GM12872 (cell line): Measurements from ENCODE around the gene GJA8.

Source experiments
- TF ChIP-seq, protein P1 (sequence below): IDR thresholded peaks from 3 replicates; pipeline ENCODE4 v1.5.1; 2011; ENCODE audit warnings: low read depth, mild to moderate bottlenecking, low read length, moderate library complexity; ENCODE audit not compliant: insufficient read depth

The GJA8 gene

DNA sequence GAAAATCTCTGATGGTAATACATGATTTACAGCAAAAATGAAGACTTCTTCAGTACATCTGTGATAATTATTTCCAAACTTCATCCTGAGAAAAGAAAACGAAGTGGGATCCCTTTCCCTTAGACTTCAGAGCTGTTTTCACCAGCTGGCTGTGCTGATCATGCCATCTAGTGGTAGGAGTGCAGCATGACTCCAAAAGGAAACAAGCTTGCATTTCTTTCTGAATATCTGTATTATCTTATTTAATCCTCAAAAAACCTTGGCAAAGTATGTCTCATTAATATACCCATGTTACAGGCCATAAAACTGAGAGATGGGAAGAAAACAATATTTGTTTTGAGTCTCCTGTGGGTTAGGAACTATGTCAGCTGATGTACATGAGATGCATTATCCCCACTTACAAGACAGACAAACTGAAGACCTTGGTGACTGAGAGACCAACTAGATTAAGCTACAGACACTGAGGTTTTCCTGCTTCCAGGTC lies 9.8 kb upstream of the GJA8 start:
- TF ChIP-seq, protein P1, sequence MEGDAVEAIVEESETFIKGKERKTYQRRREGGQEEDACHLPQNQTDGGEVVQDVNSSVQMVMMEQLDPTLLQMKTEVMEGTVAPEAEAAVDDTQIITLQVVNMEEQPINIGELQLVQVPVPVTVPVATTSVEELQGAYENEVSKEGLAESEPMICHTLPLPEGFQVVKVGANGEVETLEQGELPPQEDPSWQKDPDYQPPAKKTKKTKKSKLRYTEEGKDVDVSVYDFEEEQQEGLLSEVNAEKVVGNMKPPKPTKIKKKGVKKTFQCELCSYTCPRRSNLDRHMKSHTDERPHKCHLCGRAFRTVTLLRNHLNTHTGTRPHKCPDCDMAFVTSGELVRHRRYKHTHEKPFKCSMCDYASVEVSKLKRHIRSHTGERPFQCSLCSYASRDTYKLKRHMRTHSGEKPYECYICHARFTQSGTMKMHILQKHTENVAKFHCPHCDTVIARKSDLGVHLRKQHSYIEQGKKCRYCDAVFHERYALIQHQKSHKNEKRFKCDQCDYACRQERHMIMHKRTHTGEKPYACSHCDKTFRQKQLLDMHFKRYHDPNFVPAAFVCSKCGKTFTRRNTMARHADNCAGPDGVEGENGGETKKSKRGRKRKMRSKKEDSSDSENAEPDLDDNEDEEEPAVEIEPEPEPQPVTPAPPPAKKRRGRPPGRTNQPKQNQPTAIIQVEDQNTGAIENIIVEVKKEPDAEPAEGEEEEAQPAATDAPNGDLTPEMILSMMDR = peak; percentile 95

DNA sequence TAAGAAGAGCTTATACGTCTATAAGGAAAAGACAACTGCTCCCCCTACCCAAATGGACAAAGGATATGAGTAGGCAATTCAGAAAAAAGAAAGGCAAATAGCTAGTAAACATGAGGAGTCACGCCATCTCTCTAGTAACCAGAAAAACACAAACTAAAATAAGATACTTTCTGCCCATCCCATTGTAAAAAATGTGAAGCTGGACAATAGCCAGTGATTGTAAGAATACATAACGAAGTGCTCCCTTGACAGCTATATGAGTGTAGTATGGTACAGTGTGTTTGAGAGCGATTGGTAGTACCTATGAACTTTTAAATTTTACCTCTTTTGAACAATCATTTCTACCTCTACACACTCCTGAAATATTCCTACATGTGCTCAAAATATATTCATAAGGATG lies 7.5 kb upstream of the GJA8 start:
- TF ChIP-seq, protein P1 = no peak

DNA sequence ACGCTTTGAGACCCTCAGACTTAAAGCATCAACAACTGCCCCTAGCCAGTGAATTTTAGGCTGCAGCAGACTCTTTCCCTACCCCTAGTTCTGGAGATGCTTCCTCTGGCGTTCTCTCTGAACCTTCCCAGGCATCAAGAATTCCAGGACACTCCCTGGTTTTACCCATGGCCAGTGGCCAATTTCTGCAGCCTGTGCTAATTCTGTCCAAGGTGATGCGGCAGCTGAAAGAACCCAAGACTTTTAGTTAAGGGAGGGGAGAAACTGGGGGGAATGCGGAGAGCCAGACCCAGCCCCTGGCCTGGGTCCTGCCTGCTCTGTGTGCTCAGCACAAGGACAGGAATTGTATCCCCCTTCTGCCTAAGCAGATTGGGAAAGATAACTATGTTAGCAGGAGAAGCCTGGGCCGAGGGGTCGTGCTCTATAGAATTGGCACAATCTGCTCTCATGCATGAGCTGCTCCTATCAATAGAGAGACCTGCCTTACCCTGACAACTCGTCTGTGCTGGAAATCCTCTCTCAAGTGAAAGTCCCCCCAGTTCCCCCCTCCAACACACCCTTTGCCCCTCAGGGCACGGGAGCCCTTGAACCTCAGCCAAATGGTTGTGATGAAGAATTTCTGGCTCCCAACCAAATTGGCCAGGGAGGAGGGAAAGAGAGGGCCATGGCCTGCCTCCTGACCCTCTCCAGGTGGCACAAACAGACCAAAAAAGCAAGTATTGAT lies 5.4 kb upstream of the GJA8 start:
- TF ChIP-seq, protein P1 = no peak

DNA sequence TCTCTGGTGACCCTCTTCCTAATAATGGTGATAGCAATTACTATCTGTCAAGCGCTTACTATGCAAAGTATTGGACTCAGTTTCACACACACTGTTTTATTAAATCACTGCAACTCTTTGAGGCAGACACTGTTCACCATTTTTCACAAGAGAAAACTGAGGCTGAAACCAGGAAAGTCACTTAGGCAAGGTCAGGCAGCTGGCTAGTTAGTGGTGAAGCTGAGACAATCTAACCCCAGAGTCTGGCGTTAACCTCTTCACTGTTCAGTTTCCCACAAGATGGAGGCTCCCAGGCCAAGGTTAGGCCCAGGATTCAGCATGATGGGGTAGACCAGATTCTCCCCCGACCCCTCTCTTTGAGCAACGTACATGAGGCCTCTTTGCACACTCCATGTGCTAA lies 4.8 kb upstream of the GJA8 start:
- TF ChIP-seq, protein P1 = no peak

DNA sequence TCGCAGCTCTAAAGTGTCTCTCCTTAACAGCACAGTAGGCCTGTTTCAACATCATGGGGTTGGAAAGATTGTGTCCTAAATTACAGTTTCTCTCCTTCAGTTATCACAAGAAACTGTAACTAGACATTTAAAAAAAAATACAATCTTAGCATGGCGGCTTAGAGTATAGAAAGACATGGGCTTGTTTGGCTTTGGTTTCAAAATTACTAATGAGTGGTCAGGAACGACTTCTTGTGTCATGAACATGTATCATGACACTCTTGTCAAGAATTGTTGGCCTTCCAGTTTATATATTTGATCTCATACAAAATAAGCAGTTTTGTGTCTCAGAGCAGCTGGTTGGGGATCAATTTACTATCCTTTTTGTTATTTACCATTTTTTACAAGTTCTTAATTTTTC lies 2.1 kb downstream of the GJA8 start:
- TF ChIP-seq, protein P1 = no peak

DNA sequence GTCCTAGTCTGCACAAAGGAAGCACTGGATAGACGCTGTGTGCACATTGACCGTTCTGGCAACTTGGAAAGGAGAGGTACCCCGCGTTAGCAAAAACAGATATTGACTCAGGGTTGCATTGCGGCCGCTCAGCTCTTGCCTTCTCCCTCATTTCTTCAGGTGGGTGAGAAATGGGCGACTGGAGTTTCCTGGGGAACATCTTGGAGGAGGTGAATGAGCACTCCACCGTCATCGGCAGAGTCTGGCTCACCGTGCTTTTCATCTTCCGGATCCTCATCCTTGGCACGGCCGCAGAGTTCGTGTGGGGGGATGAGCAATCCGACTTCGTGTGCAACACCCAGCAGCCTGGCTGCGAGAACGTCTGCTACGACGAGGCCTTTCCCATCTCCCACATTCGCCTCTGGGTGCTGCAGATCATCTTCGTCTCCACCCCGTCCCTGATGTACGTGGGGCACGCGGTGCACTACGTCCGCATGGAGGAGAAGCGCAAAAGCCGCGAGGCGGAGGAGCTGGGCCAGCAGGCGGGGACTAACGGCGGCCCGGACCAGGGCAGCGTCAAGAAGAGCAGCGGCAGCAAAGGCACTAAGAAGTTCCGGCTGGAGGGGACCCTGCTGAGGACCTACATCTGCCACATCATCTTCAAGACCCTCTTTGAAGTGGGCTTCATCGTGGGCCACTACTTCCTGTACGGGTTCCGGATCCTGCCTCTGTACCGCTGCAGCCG lies 5.4 kb downstream of the GJA8 start:
- TF ChIP-seq, protein P1 = no peak

DNA sequence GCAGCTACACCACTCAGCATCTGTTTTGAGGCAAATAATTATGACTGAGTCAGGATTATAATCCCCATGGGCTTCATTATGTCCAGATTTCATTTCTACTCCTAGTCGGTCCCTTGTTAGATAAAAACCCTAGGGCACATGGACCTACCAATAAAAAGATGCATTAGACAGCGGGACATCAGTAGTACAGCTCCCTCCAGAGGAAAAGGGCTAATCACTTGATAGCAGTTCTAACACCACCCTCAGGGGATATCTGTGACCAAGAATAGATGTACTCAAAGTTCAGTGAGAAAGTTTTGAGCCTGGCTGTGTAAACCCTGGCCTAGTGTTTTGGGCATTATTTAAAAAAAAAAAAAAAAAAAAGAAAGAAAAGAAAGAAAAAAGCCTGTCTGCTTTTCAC lies 10.0 kb downstream of the GJA8 start:
- TF ChIP-seq, protein P1 = no peak
